ENCODE data around the gene FBXO30.

The FBXO30 gene

GRCh38 chr6:145802141-145802540, 12.5 kb downstream of the FBXO30 start:
- Histone ChIP-seq H3F3A (ENCODE audit: insufficient read depth) (no peaks in the 10 kb centered on the region), H3K4me2 (ENCODE audit: low read depth, low read length, poor library complexity, severe bottlenecking) (no peak overlapping the region), H2AFZ (ENCODE audit: low read depth, low read length, severe bottlenecking) (no peak overlapping the region), H3K36me3 (ENCODE audit: low read length) (peaks cover 33% of the 10 kb centered on the region; the same call in 1 of the 2 replicates), H3K4me3 (ENCODE audit: insufficient read depth, low read length, poor library complexity, severe bottlenecking) (no peak overlapping the region), H3K27ac (ENCODE audit: low read depth, low read length) (no peak overlapping the region), H3K9ac (ENCODE audit: low read length) (no peak overlapping the region), H3K9me2 (replicated peaks; ENCODE audit: insufficient read depth, low read length) (no peaks in the 10 kb centered on the region), H3K27me3 (ENCODE audit: low read length) (no peaks in the 10 kb centered on the region), H3K79me2 (ENCODE audit: insufficient read depth, low read length) (peaks cover 73% of the 10 kb centered on the region), H4K20me1 (ENCODE audit: low read depth, low read length) (no peaks in the 10 kb centered on the region), H3K9me3 (ENCODE audit: insufficient read depth, low read length) (no peaks in the 10 kb centered on the region)
- no peak for TF ChIP-seq EZH2phosphoT487 (conservative IDR thresholded peaks at IDR 0.05; ENCODE audit: low read length)
- TF ChIP-seq, protein P1, sequence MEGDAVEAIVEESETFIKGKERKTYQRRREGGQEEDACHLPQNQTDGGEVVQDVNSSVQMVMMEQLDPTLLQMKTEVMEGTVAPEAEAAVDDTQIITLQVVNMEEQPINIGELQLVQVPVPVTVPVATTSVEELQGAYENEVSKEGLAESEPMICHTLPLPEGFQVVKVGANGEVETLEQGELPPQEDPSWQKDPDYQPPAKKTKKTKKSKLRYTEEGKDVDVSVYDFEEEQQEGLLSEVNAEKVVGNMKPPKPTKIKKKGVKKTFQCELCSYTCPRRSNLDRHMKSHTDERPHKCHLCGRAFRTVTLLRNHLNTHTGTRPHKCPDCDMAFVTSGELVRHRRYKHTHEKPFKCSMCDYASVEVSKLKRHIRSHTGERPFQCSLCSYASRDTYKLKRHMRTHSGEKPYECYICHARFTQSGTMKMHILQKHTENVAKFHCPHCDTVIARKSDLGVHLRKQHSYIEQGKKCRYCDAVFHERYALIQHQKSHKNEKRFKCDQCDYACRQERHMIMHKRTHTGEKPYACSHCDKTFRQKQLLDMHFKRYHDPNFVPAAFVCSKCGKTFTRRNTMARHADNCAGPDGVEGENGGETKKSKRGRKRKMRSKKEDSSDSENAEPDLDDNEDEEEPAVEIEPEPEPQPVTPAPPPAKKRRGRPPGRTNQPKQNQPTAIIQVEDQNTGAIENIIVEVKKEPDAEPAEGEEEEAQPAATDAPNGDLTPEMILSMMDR (IDR thresholded peaks at IDR 0.05; ENCODE audit: insufficient read depth, low read length, poor library complexity, severe bottlenecking), result no peak

- TF ChIP-seq EZH2phosphoT487 (conservative IDR thresholded peaks at IDR 0.05; ENCODE audit: low read length), result no peak
- TF ChIP-seq, protein P1 (IDR thresholded peaks at IDR 0.05; ENCODE audit: insufficient read depth, low read length, poor library complexity, severe bottlenecking), result no peak
- H3K36me3 ChIP-seq (ENCODE audit: low read length), result peaks cover 31% of the 10 kb centered on the region; the same call in 1 of the 2 replicates
- no peak overlapping the region for H3K9ac ChIP-seq (ENCODE audit: low read length)
- no peaks in the 10 kb centered on the region for H3F3A ChIP-seq (ENCODE audit: insufficient read depth)
- H3K27me3 ChIP-seq (ENCODE audit: low read length), result no peaks in the 10 kb centered on the region
- H3K27ac ChIP-seq (ENCODE audit: low read depth, low read length), result no peak overlapping the region
- H2AFZ ChIP-seq (ENCODE audit: low read depth, low read length, severe bottlenecking), result no peak overlapping the region
- no peaks in the 10 kb centered on the region for H3K9me2 ChIP-seq (replicated peaks; ENCODE audit: insufficient read depth, low read length)
- H3K4me2 ChIP-seq (ENCODE audit: low read depth, low read length, poor library complexity, severe bottlenecking), result no peak overlapping the region
- H3K79me2 ChIP-seq (ENCODE audit: insufficient read depth, low read length), result peaks cover 78% of the 10 kb centered on the region
- no peak overlapping the region for H3K4me3 ChIP-seq (ENCODE audit: insufficient read depth, low read length, poor library complexity, severe bottlenecking)
- H4K20me1 ChIP-seq (ENCODE audit: low read depth, low read length), result no peaks in the 10 kb centered on the region
- no peaks in the 10 kb centered on the region for H3K9me3 ChIP-seq (ENCODE audit: insufficient read depth, low read length)
These were observed 13.6 kb downstream of the FBXO30 start for GRCh38 chr6:145801021-145801420.

DNA sequence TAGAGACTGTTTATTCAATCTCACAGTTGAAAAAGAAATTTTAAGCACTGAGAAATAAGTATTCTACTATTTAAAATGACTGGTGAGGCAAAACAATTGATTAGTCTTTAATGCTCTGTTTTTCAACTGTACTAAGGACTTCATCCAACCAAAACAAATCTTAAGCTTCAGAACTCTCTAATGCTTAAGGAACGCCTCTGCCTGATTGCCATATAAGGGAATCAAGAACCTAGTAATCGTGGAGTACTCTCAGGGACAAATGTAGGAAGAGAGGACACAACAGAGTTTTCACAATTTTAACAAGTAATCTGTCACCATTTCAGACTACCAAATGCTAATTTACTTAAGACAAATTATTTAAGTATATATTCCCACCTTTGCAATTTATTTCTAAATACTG, 16.1 kb downstream of the FBXO30 start:
- no peak overlapping the region for H3K4me2 ChIP-seq (ENCODE audit: low read depth, low read length, poor library complexity, severe bottlenecking)
- H3K79me2 ChIP-seq (ENCODE audit: insufficient read depth, low read length), result peaks cover 72% of the 10 kb centered on the region

More for the DNA sequence above, 16.1 kb downstream of the FBXO30 start:
- Histone ChIP-seq H2AFZ (ENCODE audit: low read depth, low read length, severe bottlenecking) (no peak overlapping the region), H3K27ac (ENCODE audit: low read depth, low read length) (no peak overlapping the region), H3K9me3 (ENCODE audit: insufficient read depth, low read length) (no peaks in the 10 kb centered on the region), H3F3A (ENCODE audit: insufficient read depth) (no peaks in the 10 kb centered on the region), H3K4me3 (ENCODE audit: insufficient read depth, low read length, poor library complexity, severe bottlenecking) (no peak overlapping the region), H4K20me1 (ENCODE audit: low read depth, low read length) (no peaks in the 10 kb centered on the region), H3K9ac (ENCODE audit: low read length) (no peak overlapping the region), H3K36me3 (ENCODE audit: low read length) (peaks cover 22% of the 10 kb centered on the region), H3K9me2 (replicated peaks; ENCODE audit: insufficient read depth, low read length) (no peaks in the 10 kb centered on the region), H3K27me3 (ENCODE audit: low read length) (no peaks in the 10 kb centered on the region)
- TF ChIP-seq, protein P1 (IDR thresholded peaks at IDR 0.05; ENCODE audit: insufficient read depth, low read length, poor library complexity, severe bottlenecking), result no peak
- no peak for TF ChIP-seq EZH2phosphoT487 (conservative IDR thresholded peaks at IDR 0.05; ENCODE audit: low read length)
